Activated naive CD4-positive, alpha-beta T cell treated with Interleukin-2 at 50 U/mL for 16 hours (primary cell): ENCODE data around the gene ANKRD31.

Source experiments
- DNase-seq: peaks from one replicate; pipeline ENCODE4 v3.0.0-alpha.2; 2020

ANKRD31 gene

GRCh38 chr5:75023368-75024159 is 213.1 kb downstream of the ANKRD31 start:
- no peak for DNase-seq

GRCh38 chr5:75021800-75022199 is 214.9 kb downstream of the ANKRD31 start:
- DNase-seq, result no peak

- no peak for DNase-seq
Measured at GRCh38 chr5:75021219-75021618, 215.5 kb downstream of the ANKRD31 start.

- DNase-seq, result no peak
Measured at GRCh38 chr5:75020016-75020656, 216.5 kb downstream of the ANKRD31 start.

- no peak for DNase-seq
Measured at GRCh38 chr5:75018805-75019587, 217.7 kb downstream of the ANKRD31 start.
